SW 1271 (cell line): Measurements from ENCODE around the gene APOA1.

Experiments used
- DNase-seq, 2 experiments: peaks; one replicate each; lab custom pipeline; 2025; lab: John Stamatoyannopoulos, UW

The APOA1 gene

DNA sequence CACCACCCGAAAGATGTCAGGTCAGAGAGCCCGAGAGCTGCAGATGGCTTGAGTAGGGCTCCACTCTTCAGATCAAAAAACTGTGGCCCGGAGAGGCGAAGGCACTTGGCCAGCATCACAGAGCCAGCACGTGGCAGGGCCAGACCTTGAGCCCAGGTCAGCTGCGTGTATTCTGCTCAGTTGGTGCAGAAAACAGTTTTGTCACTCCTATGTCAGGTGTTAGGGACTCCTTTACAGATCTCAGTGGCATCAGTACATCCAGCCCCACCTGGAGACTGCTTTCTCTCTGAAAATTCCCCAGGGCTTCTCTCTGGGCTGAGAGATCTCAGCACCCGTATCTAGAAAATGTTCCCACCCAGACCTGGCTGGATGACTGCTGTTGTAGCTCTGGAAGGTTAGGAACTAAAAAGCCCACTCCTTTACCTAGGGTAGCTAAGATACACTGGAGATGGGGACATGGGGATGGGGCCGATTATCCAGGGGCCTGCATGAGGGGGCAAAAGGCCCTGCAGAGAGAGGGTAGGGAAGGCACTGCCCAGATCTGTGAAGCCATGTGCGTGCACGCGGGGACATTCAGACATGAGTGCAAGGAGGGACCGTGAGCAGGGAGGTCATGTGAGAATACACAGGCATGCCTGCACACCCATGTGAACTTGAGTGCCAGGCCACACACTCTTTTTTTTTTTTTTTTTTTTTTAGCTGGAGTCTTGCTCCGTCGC is 3.4 kb downstream of the APOA1 start:
- no peak for DNase-seq

DNA sequence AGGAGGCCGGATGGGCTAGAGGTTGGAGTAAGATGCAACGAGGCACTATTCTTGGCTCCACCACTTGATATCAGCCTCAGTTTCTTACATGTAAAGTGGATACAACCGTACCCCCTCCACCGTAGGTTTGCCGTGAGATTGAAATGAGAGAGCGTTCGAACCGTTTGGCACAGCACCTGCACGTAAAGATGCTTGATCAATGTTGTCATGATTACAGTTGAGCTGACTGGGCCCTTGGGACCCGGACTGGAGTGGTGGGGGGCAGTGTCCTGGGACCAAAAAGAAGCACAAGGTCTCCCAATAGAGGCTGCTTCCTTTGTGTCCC is 4.0 kb downstream of the APOA1 start:
- no peak for DNase-seq

DNA sequence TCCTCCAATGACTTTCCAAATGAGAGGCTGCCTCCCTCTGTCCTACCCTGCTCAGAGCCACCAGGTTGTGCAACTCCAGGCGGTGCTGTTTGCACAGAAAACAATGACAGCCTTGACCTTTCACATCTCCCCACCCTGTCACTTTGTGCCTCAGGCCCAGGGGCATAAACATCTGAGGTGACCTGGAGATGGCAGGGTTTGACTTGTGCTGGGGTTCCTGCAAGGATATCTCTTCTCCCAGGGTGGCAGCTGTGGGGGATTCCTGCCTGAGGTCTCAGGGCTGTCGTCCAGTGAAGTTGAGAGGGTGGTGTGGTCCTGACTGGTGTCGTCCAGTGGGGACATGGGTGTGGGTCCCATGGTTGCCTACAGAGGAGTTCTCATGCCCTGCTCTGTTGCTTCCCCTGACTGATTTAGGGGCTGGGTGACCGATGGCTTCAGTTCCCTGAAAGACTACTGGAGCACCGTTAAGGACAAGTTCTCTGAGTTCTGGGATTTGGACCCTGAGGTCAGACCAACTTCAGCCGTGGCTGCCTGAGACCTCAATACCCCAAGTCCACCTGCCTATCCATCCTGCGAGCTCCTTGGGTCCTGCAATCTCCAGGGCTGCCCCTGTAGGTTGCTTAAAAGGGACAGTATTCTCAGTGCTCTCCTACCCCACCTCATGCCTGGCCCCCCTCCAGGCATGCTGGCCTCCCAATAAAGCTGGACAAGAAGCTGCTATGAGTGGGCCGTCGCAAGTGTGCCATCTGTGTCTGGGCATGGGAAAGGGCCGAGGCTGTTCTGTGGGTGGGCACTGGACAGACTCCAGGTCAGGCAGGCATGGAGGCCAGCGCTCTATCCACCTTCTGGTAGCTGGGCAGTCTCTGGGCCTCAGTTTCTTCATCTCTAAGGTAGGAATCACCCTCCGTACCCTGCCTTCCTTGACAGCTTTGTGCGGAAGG is 4.8 kb downstream of the APOA1 start:
- no peak for DNase-seq

DNA sequence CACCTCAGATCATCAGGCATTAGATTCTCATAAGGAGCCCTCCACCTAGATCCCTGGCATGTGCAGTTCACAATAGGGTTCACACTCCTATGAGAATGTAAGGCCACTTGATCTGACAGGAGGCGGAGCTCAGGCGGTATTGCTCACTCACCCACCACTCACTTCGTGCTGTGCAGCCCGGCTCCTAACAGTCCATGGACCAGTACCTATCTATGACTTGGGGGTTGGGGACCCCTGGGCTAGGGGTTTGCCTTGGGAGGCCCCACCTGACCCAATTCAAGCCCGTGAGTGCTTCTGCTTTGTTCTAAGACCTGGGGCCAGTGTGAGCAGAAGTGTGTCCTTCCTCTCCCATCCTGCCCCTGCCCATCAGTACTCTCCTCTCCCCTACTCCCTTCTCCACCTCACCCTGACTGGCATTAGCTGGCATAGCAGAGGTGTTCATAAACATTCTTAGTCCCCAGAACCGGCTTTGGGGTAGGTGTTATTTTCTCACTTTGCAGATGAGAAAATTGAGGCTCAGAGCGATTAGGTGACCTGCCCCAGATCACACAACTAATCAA is 5.6 kb downstream of the APOA1 start:
- DNase-seq: no peak

DNA sequence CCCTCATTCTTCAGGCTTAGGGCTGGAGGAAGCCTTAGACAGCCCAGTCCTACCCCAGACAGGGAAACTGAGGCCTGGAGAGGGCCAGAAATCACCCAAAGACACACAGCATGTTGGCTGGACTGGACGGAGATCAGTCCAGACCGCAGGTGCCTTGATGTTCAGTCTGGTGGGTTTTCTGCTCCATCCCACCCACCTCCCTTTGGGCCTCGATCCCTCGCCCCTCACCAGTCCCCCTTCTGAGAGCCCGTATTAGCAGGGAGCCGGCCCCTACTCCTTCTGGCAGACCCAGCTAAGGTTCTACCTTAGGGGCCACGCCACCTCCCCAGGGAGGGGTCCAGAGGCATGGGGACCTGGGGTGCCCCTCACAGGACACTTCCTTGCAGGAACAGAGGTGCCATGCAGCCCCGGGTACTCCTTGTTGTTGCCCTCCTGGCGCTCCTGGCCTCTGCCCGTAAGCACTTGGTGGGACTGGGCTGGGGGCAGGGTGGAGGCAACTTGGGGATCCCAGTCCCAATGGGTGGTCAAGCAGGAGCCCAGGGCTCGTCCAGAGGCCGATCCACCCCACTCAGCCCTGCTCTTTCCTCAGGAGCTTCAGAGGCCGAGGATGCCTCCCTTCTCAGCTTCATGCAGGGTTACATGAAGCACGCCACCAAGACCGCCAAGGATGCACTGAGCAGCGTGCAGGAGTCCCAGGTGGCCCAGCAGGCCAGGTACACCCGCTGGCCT is 7.1 kb downstream of the APOA1 start:
- DNase-seq: no peak

DNA sequence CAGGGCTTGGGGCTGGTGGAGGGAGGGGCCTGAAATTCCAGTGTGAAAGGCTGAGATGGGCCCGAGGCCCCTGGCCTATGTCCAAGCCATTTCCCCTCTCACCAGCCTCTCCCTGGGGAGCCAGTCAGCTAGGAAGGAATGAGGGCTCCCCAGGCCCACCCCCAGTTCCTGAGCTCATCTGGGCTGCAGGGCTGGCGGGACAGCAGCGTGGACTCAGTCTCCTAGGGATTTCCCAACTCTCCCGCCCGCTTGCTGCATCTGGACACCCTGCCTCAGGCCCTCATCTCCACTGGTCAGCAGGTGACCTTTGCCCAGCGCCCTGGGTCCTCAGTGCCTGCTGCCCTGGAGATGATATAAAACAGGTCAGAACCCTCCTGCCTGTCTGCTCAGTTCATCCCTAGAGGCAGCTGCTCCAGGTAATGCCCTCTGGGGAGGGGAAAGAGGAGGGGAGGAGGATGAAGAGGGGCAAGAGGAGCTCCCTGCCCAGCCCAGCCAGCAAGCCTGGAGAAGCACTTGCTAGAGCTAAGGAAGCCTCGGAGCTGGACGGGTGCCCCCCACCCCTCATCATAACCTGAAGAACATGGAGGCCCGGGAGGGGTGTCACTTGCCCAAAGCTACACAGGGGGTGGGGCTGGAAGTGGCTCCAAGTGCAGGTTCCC is 7.8 kb downstream of the APOA1 start, which contains the start of gene APOC3:
Gene APOC3, plus strand, starts transcription at position 383 of the 659 bp plus-strand sequence. CDS start 676 bp downstream, outside the sequence.
- DNase-seq: no peak

DNA sequence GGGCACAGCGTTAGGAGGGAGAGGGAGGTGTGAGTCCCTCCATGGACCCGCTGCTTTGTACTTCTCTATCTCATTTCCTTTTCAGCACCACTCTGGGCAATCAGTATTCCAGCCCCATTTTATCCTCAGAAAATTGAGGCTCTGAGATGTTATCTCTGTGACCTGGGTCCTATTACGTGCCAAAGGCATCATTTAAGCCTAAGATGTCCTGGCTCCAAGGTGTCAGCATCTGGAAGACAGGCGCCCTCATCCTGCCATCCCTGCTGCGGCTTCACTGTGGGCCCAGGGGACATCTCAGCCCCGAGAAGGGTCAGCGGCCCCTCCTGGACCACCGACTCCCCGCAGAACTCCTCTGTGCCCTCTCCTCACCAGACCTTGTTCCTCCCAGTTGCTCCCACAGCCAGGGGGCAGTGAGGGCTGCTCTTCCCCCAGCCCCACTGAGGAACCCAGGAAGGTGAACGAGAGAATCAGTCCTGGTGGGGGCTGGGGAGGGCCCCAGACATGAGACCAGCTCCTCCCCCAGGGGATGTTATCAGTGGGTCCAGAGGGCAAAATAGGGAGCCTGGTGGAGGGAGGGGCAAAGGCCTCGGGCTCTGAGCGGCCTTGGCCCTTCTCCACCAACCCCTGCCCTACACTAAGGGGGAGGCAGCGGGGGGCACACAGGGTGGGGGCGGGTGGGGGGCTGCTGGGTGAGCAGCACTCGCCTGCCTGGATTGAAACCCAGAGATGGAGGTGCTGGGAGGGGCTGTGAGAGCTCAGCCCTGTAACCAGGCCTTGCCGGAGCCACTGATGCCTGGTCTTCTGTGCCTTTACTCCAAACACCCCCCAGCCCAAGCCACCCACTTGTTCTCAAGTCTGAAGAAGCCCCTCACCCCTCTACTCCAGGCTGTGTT is 8.5 kb downstream of the APOA1 start:
- no peak for DNase-seq

DNA sequence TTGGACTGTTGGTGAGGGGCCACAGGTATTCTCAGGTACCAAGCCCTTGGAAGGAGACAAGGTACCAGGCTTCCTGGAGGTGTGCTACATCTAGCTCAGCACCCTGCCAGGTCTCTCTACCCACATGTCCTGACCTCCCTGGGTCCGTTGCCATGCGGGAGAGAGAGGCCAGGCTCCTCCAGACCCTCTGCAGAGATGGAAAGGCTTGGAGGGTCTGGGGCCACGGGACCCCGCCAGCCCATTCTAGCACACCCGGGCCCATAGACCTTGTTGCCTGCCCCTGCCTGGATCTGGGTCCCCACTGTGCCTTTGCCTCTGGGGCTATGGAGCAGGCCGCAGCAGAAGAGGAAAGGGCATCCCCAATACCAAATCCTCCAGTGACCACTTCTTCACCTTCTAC is 10.0 kb downstream of the APOA1 start:
- DNase-seq: no peak

DNA sequence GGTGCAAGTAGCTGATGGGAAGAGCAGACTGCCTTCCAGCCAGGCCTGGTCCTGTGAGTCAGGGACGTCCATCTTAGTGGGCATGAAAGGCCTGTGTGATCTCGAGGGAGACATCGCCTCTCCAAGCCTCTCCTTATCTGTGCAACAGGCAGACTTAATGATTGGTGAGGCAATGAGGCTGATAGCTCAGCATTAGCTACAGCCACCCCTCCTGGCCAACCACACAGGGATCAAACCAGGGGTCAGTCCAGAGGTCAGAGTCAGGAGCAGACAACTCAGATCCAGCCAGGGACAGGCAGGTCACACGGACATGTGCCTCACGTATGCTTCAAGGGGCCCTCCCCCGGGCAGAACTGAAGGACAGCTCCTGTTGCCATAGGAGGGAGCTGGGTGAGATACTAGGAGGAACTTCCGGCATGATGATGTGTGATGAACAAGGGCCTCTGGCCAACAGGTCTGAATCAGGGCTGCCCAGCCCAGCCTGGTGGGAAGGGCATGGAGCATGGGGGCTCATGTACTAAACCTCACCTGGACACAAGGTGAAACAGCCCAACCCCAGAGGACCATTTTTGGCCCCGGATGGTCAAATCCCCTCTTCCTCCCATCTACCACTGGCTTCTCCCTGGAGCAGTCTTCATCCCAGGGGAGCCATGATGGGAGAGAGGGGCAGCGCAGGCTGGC is 10.5 kb downstream of the APOA1 start:
- DNase-seq: no peak

DNA sequence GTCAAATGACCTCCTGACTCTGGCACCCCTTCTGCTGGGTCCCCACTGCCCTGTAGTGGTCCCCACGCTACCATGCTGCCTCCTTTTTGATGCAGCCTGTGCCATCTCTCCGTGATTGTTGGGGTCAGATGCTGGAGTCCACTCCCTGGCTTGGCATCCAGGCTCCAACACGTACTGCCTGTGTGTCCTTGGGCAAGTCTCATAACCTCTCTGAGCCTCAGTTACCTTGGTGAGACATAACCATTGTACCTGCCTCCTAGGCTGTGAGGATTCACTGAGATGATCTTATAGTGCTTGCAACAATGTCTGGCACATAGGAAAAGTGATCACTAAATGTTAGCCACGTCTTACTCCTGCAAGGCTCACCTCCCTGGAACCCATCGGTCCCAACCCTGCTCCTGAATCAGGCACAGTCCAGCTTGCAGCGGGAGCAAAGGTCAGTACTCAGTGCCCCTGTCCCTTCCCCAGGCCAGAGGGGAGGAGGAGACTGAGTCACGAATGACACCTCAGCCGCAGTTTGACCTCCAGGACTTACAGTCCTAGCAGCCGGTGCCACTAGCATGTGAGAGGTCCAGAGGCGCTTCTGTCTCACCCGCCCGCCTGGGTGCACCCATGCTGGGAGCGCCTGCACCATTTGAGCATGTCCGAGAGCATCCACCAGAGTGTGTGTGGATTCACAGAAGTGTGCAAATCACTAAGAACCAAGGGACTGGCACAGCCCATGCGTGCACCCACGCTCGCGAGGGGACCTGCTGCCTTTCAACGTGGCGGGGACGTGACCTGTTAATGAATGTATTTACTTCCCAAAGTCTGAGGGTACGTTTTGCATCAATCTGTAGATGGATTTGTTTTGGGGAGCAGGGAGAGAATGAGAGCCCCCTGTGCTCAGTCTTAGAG is 11.3 kb downstream of the APOA1 start:
- no peak for DNase-seq

DNA sequence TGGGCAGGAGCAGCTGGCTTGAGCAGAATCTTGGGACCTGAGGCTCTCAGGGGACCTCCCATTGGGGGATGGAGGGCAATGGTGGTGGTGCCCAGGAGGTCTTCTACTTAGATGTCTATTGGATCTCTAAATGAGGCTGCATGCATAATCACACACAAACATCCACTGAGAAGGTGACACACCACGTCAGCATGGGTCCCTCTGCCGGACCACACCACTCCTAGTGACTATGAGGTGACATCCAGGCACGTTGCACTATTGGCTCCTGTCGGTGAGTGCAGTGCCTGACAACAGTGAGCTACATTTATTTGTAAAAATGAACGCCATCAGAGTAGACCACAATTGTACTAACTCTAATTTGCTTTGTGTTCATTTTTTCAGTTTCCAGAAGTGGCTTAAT is 12.0 kb downstream of the APOA1 start:
- no peak for DNase-seq

DNA sequence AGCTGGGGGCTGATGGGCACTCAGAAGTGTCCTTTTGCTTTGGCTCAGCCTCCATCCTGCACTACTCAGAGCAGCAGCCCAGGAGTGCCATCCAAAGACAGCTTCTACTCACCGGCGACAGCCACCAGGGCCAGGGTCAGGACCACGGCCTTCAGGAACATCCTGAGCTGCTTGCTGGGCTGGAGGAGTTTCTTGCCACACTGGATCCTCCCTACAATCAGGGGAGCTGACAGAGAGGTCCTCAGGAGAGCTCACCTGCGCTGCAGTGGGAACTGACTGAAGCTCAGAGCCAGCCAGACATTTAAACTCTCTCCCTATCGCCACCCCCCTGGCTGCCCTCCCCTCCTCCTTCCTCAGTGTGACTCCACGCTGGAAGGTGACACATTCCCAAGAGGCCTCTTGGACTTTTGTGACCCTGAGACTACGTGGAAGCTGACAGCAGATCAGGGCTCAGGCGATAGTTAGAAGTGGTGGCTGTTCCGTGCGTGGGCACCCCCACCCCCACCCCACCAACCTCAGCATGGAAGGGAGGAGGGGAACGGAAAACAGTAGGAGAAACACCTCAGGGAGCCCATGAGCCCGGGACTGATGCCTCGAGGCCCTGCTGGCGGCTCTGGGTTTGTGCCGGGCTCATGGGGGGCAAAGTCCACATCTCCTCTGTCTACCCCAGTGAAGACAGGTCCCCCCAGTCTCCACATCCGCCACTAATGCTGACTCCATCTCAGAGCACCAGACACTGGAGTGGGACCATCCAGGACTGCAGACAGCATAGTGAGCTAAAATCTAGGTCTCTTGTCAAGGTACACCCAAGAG is 14.2 kb downstream of the APOA1 start, which contains the start of gene APOA4:
Gene APOA4, minus strand, starts transcription at position 274 of the 813 bp plus-strand sequence. Its CDS starts 113 bp downstream, at position 161.
- no peak for DNase-seq

DNA sequence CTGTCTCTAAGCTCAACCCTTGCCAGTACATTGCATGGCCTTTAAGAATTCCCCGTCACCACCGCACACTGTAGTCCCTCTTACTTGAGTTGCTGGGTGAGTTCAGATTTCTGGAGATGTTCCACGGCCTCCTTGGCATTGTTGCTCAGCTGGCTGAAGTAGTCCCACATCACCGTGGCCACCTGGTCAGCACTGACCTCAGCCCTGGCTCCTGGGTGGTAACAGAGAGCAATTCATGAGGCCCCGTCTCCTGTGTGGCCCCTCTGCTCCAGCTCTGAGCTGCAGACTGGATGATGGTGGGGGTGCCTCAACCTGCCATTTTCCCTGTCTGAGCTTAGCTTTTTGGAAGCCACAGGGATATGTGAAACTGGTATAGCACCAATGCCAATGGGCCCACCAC is 14.8 kb downstream of the APOA1 start:
- no peak for DNase-seq

DNA sequence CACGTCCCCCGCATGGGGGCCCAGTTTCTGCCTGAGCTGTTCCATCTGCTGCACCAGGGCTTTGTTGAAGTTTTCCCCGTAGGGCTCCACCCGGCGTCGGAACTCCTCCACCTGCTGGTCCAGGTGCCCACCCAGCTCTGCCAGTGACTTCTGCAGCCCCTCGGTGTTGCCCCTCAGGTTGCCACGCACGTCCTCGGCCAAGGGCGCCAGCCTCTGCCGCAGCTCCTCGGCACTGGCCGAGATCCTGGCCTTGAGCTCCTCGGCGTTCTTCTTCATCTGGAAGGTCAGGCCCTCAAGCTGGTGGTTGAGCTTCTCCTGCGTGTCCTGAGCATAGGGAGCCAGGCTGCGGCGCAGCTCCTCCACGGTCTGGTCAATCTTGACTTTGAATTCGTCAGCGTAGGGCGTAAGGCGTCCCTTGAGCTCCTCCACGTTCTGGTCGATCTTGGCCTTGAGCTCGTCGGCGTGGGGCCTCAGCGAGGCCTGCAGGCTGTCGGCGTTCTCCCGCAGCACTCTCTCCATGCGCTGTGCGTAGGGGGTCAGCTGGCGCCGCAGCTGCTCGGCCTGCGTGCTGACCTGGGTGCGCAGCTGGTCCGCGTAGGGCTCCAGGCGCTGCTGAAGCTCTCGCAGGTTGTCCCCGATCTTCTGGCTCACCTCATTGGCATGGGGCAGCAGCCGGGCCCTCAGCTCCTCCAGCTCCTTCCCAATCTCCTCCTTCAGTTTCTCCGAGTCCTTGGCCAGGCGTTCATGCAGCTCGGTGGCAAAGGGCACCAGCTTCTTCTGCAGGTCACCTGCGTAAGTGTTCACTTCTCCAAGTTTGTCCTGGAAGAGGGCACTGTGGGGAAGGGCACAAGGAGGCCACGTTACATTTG is 16.1 kb downstream of the APOA1 start:
- DNase-seq: no peak

DNA sequence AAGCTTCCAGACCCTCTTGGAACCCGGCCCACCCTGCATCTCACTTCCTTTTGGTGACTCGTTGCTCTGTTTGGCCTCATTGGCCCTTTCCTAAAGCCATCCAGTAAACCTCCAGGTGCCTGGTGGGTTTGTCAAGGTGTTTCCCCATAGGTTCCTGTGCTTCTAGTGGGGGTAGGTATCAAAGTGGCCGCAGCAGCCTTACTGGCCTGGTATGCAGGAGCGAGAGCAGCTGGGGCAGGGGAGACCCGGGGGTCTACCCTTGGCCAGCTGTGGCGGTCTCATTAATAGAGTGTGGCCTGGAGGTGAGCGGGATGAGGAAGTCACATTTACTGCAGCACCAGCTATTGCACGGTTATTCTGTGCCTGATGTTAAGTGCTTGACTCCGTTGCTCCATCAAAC is 18.4 kb downstream of the APOA1 start:
- DNase-seq: no peak

DNA sequence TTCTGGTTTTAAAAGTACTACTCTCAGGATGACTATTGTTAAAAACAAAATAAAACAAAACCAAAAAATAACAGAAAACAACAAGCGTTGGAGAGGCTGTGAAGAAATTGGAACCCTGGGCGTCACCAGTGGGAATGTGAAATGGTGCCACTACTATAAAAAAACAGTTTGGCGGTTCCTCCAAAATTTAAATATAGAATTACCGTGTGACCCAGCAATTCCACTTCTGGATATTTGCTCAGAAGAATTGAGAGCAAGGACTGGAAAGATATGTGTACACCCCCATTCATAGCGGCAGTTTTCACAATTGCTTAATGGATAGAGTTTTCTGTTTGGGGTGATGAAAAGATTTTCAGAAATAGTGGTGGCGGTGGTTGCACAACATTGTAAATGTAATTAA is 22.9 kb downstream of the APOA1 start:
- no peak for DNase-seq
